Motor neuron (in vitro differentiated cells): ENCODE measurements around the gene TRIM72. TPM values are rescaled to one million over a fixed set of nuclear protein-coding genes. Genes with fewer than 3 reads are reported as not detected.

Experiments
- ATAC-seq, 8 experiments: fragments of 200-7000 bp; cut with Tn5 transposase; replicated peaks in 6 of 8; 2 replicates each; pipeline ENCODE4 v1.8.0; 2021; ENCODE audit warnings: mild to moderate bottlenecking in 8 of 8, moderate library complexity in 8 of 8
- H3K27ac ChIP-seq, 2 donors: fragments of 250-450 bp; sonication (Bioruptor Pico); 2 replicates each; pipeline ENCODE4 v1.9.0; 2021; ENCODE audit warnings: antibody characterized with exemption in 2 of 2, mild to moderate bottlenecking in 2 of 2, moderate library complexity in 1 of 2
- H3K4me1 ChIP-seq, 2 donors: fragments of 250-450 bp; sonication (Bioruptor Pico); replicated peaks in 1 of 2; 2 replicates each; pipeline ENCODE4 v1.6.1; 2021; ENCODE audit warnings: antibody characterized with exemption in 2 of 2, mild to moderate bottlenecking in 2 of 2, moderate library complexity in 1 of 2
- H3K4me3 ChIP-seq, 5 donors: fragments of 250-450 bp; sonication (Bioruptor Pico); 2 replicates each; pipeline ENCODE4 v1.9.0; 2021; ENCODE audit warnings: antibody characterized with exemption in 5 of 5, mild to moderate bottlenecking in 5 of 5, moderate library complexity in 4 of 5
- WGBS, 10 experiments: fragments of 450-650 bp; shearing (Covaris generic); methylation state at CpG; one replicate each; pipeline ENCODE4 v1.0.0; 2022; 5-methylcytosine and 5-hydroxymethylcytosine counted together
- in situ Hi-C, 9 experiments: fragments of 400-800 bp; cut with MboI; loops; one replicate each; pipeline ENCODE4 v1.15.0; 2021; ENCODE audit warnings: low sequenced_read_pairs in 9 of 9, low pct_unique_long_range_greater_than_20kb in 2 of 9; ENCODE audit not compliant: unreplicated experiment in 9 of 9
- total RNA-seq, 8 experiments: library from RNA; unstranded; fragments of 300-600 nt; gene quantifications; 2 replicates each; pipeline versions ENCODE4 v1.2.3 to v1.2.4, GENCODE V29; 2022

TRIM72 gene
- total RNA-seq, 8 experiments from 2014 or later, result 0.05 to 0.57 (median 0.13) TPM; not detected in 1

GRCh38 chr16:31184888-31185287 is 29.0 kb upstream of the TRIM72 start:
- ATAC-seq, result no peak
- no peak overlapping the region for H3K27ac ChIP-seq
- no peak overlapping the region for H3K4me3 ChIP-seq
- 96 to 100% (median 100%) methylated on average over 2 to 12 of the region's 14 CpGs; no CpG with 5 or more reads in 5 of the 10 experiments for WGBS, 10 experiments
- in situ Hi-C loops, result no loop called here
- H3K4me1 ChIP-seq, result peaks cover 13 to 17% of the 10 kb centered on the region in 2 donors

GRCh38 chr16:31185339-31185738 is 28.6 kb upstream of the TRIM72 start:
- no peak overlapping the region for H3K4me3 ChIP-seq
- WGBS, 10 experiments, result 17 to 100% (median 85%) methylated on average over 1 to 5 of the region's 5 CpGs; no CpG with 5 or more reads in 1 of the 10 experiments
- in situ Hi-C loops, result no loop called here
- no peak overlapping the region for H3K27ac ChIP-seq
- peaks cover 13 to 17% of the 10 kb centered on the region in 2 donors for H3K4me1 ChIP-seq
- ATAC-seq, result no peak

DNA sequence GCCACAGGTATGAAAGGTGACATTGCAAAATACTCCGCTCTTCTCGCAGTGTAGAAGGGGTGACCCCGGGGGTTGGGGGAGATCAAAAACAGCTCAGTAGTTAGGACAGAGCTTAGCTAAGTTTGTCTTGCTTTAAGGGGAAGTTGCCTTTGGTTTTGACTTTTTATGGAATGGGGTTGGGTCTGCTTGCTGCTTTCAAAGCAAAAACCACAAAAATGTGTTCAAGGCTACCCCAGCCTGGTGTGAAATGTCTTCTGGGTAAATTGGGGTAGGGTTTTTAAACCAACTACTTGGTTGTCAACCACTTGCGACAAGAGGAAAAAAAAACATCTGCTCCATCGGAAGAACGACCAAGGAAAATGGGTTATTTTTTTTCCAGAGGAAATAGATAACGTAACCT is 27.7 kb upstream of the TRIM72 start:
- ATAC-seq, result no peak
- in situ Hi-C loops, result no loop called here
- 69 to 100% (median 94%) methylated on average over 1 to 7 of the region's 7 CpGs for WGBS, 10 experiments
- Histone ChIP-seq H3K4me3 (no peak overlapping the region), H3K27ac (no peak overlapping the region), H3K4me1 (peaks cover 13 to 17% of the 10 kb centered on the region in 2 donors)

DNA sequence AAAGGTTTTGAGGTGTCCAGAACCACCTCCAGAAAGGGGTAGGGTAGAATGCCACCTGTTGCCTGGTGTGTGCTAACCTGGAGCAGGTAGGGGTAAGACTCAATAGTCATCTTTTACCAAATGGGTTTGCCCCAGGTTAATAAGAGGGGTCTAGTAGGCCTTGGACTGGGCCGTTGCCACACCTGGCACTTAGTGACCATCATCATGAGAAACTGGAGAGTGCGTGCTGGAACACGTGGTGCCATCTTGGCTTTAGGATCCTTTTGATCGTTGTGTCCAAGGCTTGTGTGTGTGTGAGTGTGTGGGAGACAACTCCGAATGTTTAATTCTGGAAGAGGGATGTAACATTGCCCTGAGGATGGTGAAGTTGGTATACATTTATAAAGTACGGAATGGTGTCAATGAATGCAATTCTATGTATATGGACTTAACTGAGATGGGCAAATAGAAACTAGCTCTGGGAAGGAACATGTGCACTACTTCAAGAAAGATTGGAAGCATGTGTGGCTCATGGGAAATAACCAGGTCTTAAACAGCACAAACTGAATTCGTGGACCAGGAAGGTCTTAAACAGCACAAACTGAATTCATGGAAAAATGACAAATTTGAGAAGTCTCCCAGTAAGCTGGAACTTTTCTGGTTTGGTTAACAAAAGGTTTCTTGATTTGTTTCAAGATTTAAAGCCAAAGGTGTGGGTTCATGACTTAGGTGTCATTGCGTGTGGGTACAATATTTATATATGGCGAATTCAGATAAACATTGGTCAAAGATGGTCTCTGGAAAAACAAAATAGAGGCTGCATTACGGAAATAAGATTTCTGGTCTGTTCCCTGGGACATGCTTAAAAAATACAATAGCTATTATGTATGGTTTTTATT is 26.8 kb upstream of the TRIM72 start:
- ATAC-seq, result peak in 5 of 8 experiments; percentile 7 to 25 (median 17)
- H3K4me1 ChIP-seq, result peaks cover 9 to 12% of the 10 kb centered on the region in 2 donors
- WGBS, 10 experiments, result 65 to 97% (median 90%) methylated on average over 2 to 10 of the region's 10 CpGs; no CpG with 5 or more reads in 1 of the 10 experiments
- H3K4me3 ChIP-seq, result no peak overlapping the region
- in situ Hi-C loops, result no loop called here
- H3K27ac ChIP-seq, result no peak overlapping the region

DNA sequence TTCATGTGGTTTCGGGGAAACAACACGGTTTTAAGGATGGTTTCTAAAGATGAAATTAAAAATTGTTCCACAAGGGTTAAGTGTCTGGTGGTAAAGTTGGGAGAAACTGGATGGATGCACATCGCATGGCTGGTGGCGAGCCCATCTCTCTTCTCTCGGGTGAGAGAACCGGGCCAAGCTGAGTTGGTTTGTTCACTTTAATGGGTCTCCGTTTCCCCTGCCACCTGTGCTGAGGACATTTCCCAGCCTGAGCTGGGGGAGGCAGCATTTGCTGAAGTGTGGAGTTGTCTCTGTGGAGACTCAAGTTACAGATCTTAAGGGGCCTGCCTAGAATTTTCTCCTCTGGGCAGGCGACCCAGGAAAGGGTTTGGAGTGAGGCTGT is 26.1 kb upstream of the TRIM72 start:
- Histone ChIP-seq H3K27ac (no peak overlapping the region), H3K4me3 (no peak overlapping the region), H3K4me1 (peaks cover 2 to 6% of the 10 kb centered on the region in 2 donors)
- 80 to 100% (median 97%) methylated on average over 1 to 8 of the region's 8 CpGs; no CpG with 5 or more reads in 1 of the 10 experiments for WGBS, 10 experiments
- no peak for ATAC-seq
- in situ Hi-C loops, result no loop called here

GRCh38 chr16:31188450-31189411 is 25.2 kb upstream of the TRIM72 start:
- 80 to 100% (median 100%) methylated on average over 1 to 3 of the region's 3 CpGs; no CpG with 5 or more reads in 1 of the 10 experiments for WGBS, 10 experiments
- in situ Hi-C loops, result no loop called here

GRCh38 chr16:31189412-31189778 is 24.5 kb upstream of the TRIM72 start:
- Histone ChIP-seq H3K27ac (no peak overlapping the region), H3K4me3 (no peak overlapping the region), H3K4me1 (no peaks in the 10 kb centered on the region)
- in situ Hi-C loops, result no loop called here
- 60 to 100% (median 88%) methylated on average over 1 to 2 of the region's 2 CpGs; no CpG with 5 or more reads in 2 of the 10 experiments for WGBS, 10 experiments
- ATAC-seq, result no peak

More at GRCh38 chr16:31188450-31189411, 25.2 kb upstream of the TRIM72 start:
- Histone ChIP-seq H3K4me1 (no peaks in the 10 kb centered on the region), H3K4me3 (no peak overlapping the region), H3K27ac (no peak overlapping the region)
- no peak for ATAC-seq

GRCh38 chr16:31190061-31190460 is 23.9 kb upstream of the TRIM72 start:
- 90 to 100% (median 98%) methylated on average over 1 to 11 of the region's 12 CpGs; no CpG with 5 or more reads in 3 of the 10 experiments for whole genome bisulfite sequencing, 10 experiments
- H3K4me3 ChIP-seq, result no peak overlapping the region
- peak in 2 of 8 experiments; percentile 10 to 14 for ATAC-seq
- in situ Hi-C loops, result no loop called here
- no peak overlapping the region for H3K27ac ChIP-seq
- H3K4me1 ChIP-seq, result no peaks in the 10 kb centered on the region

DNA sequence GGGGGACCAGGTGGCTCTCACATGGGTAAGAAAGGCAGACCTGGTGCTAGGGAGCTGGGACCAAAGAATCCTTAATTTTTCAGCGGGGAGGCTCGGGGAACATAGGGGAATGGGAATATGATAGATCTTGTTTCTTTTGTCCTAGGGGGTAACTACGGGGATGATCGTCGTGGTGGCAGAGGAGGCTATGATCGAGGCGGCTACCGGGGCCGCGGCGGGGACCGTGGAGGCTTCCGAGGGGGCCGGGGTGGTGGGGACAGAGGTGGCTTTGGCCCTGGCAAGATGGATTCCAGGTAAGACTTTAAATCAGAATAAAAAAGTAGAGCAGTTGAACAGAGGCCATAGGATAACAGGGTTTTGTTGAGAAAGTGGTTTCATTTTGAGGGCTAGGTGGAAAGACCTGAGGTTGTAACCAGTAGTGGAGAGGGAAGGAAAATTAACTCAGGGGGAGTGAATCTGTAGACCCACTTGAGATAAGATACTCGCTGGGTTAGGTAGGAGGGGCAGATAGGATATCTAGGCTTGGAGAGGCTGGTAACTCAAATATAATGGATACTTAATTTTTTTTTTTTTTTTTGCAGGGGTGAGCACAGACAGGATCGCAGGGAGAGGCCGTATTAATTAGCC is 23.0 kb upstream of the TRIM72 start:
- no peak overlapping the region for H3K27ac ChIP-seq
- 80 to 100% (median 93%) methylated on average over 1 to 5 of the region's 17 CpGs; no CpG with 5 or more reads in 4 of the 10 experiments for WGBS, 10 experiments
- H3K4me3 ChIP-seq, result no peak overlapping the region
- in situ Hi-C loops, result no loop called here
- H3K4me1 ChIP-seq, result no peaks in the 10 kb centered on the region
- no peak for ATAC-seq

GRCh38 chr16:31191697-31192428 is 22.1 kb upstream of the TRIM72 start:
- in situ Hi-C loops, result no loop called here
- no peak overlapping the region for H3K27ac ChIP-seq
- no peak overlapping the region for H3K4me3 ChIP-seq
- H3K4me1 ChIP-seq, result no peaks in the 10 kb centered on the region
- 60 to 100% (median 87%) methylated on average over 1 to 5 of the region's 5 CpGs; no CpG with 5 or more reads in 2 of the 10 experiments for WGBS, 10 experiments
- ATAC-seq, result peak in 1 of 8 experiments; percentile 3

DNA sequence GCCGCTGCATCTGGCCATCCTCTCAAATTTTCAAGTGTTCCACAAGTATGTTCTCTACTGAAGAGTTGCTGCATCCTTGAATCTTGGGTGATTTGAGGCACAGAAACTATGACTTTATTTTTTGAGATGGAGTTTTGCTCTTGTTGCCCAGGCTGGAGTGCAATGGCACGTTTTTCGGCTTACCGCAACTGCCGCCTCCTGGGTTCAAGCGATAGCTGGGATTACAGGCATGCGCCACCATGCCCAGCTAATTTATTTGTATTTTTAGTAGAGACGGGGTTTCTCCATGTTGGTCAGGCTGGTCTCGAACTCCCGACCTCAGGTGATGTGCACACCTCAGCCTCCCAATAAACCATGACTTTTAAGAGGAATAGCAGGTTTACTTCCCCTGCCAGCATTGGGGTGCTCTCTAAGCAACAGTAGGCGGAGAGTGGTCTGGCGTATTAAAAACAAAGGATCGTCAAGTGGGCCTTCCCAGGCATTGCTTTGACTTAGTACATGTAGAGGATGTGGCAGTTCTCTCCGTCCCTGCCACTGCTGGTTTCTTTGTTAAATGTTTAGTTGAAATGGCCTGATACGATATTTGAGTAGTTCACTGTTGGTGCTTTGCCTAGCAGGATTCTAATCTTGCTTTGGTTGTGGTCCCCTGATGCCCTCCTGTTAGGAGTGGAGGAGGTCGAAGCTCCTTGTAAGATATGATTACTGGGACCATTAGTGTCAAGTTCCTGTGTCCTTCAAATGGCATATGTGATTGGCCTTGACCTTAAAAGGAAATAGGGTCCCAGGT is 20.9 kb upstream of the TRIM72 start:
- 91 to 100% (median 97%) methylated on average over 1 to 11 of the region's 16 CpGs; no CpG with 5 or more reads in 2 of the 10 experiments for WGBS, 10 experiments
- in situ Hi-C loops, result no loop called here
- no peak for ATAC-seq
- H3K4me1 ChIP-seq, result no peaks in the 10 kb centered on the region
- H3K27ac ChIP-seq, result no peak overlapping the region
- no peak overlapping the region for H3K4me3 ChIP-seq
